ENCODE results near the gene RNU6-9.

RNU6-9 gene

DNA sequence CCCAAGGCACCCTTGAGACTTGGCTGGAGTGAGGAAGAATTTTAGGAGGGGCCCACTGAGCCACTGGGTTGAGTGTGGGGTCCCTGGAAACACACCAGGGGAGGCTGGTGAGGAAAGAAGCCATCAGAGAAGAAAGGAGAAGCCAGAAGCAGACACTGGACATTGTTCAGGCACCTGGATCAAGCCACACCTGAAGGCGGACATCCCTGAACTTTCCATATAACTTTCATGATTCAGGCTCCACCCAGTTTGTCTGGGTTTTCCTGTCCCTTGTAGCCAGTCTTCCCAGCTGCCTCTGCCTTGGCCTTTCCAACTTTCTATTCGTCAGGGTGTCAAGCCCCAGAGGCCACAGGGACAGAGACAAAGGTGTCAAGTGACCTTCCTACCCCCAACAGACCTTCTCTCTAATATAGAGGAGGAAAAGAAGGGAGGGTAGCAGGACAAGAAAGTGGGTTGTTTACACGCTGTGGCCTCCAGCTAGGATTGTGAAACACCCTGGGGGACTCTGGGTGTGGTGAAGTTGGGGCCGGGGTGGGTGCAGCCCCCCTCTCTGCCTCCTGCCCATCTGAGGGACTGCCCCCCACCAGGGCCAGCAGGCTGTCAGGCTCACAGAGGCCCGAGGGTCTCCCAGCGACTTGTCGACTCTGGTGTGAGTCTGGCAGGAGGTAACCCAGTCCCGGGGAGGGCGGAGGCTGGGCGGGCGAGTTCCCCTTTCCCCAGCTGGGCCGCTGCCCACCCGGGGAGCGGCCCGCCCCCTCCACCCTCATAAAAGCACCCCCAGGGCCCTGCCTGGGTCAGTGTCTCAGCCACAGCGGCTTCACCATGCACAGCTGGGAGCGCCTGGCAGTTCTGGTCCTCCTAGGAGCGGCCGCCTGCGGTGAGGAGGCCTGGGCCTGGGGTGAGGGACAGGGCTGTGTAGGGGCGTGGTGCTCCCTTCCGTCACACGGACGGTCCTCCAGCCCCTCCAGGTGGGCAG, 34.1 kb upstream of the RNU6-9 start, which contains the start of gene CFD:
TSS of gene CFD (plus strand) at position 797 of the 976 bp plus-strand sequence. CDS start at position 823, 26 bp downstream.
- peak in 3 of 11 experiments; percentile 13 to 30 (median 29); a peak in 2 of 22 replicates for TF ChIP-seq Cebpa-rat (IDR thresholded peaks at IDR 0.05)
- Histone ChIP-seq H3K4me2 (peak within 1 kb of the TSS; percentile 44 to 86 (median 77)), H4K20me1 (peaks cover 0 to 21% (median 0%) of the 10 kb centered on the region in 11 experiments; a peak in 7 of 22 replicates), H3K9ac (peak within 1 kb of the TSS in 8 of 11 experiments; percentile 23 to 72 (median 50); a peak in 12 of 22 replicates), H3K27ac (peak within 1 kb of the TSS in 5 of 11 experiments; percentile 36 to 69 (median 60); a peak in 10 of 22 replicates), H3K4me1 (peaks cover 24 to 57% (median 36%) of the 10 kb centered on the region in 10 experiments), H3K9me3 (replicated peaks in 1 of 11) (peaks cover 0 to 5% (median 0%) of the 10 kb centered on the region in 11 experiments; a peak in 1 of 22 replicates), H3K27me3 (peaks cover 30 to 61% (median 57%) of the 10 kb centered on the region in 11 experiments), H3K36me3 (no peaks in the 10 kb centered on the region), H3K4me3 (peak within 1 kb of the TSS in 8 of 10 experiments; percentile 26 to 65 (median 44); a peak in 13 of 20 replicates)

GRCh38 chr19:861141-861755, 32.0 kb upstream of the RNU6-9 start:
- Histone ChIP-seq H3K4me2 (peak overlapping the region in 8 of 11 experiments; percentile 11 to 73 (median 32); a peak in 10 of 22 replicates), H3K4me3 (no peak overlapping the region; a peak in 1 of 20 replicates)

DNA sequence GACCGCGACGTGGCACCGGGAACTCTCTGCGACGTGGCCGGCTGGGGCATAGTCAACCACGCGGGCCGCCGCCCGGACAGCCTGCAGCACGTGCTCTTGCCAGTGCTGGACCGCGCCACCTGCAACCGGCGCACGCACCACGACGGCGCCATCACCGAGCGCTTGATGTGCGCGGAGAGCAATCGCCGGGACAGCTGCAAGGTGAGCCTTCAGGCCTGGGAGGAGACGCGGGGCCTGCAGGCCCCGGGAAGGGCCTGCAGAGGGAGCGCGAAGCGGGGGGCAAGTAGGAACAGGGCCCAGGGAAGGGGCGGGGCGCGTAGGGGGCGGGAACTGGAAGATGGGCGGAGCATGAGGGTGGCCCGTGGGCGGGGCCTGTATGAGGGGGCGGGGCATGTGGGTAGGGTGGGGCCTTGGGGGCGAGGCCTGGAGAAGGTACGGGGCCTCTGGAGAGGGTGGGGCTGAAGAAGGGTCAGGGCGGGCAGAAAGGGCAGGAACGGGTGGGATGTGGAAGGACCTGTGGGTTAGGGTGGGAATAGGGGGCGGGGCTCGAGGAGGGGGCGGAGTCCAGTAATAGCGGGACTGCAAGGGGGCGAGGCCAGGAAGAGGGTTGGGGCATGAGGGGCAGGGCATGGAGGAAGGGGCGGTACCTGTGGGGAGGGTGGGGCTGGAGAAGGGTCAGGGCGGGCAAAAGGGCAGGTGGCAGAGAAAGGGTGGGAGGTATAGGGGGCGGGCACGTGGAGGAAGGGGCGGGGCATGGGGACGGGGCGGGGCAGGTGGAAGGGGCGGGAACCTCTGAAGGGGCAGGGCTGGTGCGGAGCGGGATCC, 31.3 kb upstream of the RNU6-9 start:
- peaks cover 31 to 61% (median 45%) of the 10 kb centered on the region in 10 experiments for H3K4me1 ChIP-seq
- peak overlapping the region in 10 of 11 experiments; percentile 11 to 89 (median 82); a peak in 12 of 22 replicates for H3K4me2 ChIP-seq
- peaks cover 0 to 5% (median 0%) of the 10 kb centered on the region in 11 experiments; a peak in 1 of 22 replicates for H3K9me3 ChIP-seq (replicated peaks in 1 of 11)
- H3K36me3 ChIP-seq, result peaks cover 0 to 6% (median 0%) of the 10 kb centered on the region in 11 experiments; a peak in 2 of 22 replicates
- peaks cover 0 to 22% (median 0%) of the 10 kb centered on the region in 11 experiments; a peak in 10 of 22 replicates for H4K20me1 ChIP-seq
- peaks cover 30 to 61% (median 57%) of the 10 kb centered on the region in 11 experiments for H3K27me3 ChIP-seq
- no peak overlapping the region for H3K27ac ChIP-seq
- no peak overlapping the region for H3K9ac ChIP-seq
- no peak overlapping the region for H3K4me3 ChIP-seq
- TF ChIP-seq Cebpa-rat (IDR thresholded peaks at IDR 0.05), result no peak

More at GRCh38 chr19:861141-861755, 32.0 kb upstream of the RNU6-9 start:
- Histone ChIP-seq H3K4me1 (peaks cover 31 to 60% (median 42%) of the 10 kb centered on the region in 10 experiments), H4K20me1 (peaks cover 0 to 21% (median 0%) of the 10 kb centered on the region in 11 experiments; a peak in 9 of 22 replicates), H3K9ac (no peak overlapping the region), H3K27me3 (peaks cover 30 to 61% (median 57%) of the 10 kb centered on the region in 11 experiments), H3K36me3 (peaks cover 0 to 6% (median 0%) of the 10 kb centered on the region in 11 experiments; a peak in 1 of 22 replicates), H3K27ac (no peak overlapping the region), H3K9me3 (replicated peaks in 1 of 11) (peaks cover 0 to 5% (median 0%) of the 10 kb centered on the region in 11 experiments; a peak in 1 of 22 replicates)
- TF ChIP-seq Cebpa-rat (IDR thresholded peaks at IDR 0.05), result no peak

GRCh38 chr19:862581-863314, 30.5 kb upstream of the RNU6-9 start:
- TF ChIP-seq Cebpa-rat (IDR thresholded peaks at IDR 0.05), result no peak
- peaks cover 0 to 29% (median 5%) of the 10 kb centered on the region in 11 experiments; a peak in 11 of 22 replicates for H4K20me1 ChIP-seq
- peaks cover 0 to 14% (median 4%) of the 10 kb centered on the region in 11 experiments; a peak in 18 of 22 replicates for H3K36me3 ChIP-seq
- H3K4me3 ChIP-seq, result peak overlapping the region; percentile 18 to 59 (median 46); a peak in 16 of 20 replicates
- peak overlapping the region in 3 of 11 experiments; percentile 46 to 58 (median 48); a peak in 1 of 22 replicates for H3K9ac ChIP-seq
- peaks cover 31 to 63% (median 51%) of the 10 kb centered on the region in 10 experiments for H3K4me1 ChIP-seq
- H3K27ac ChIP-seq, result peak overlapping the region in 2 of 11 experiments; percentile 62 to 63; a peak in 4 of 22 replicates
- H3K27me3 ChIP-seq, result peaks cover 30 to 57% (median 51%) of the 10 kb centered on the region in 11 experiments
- H3K9me3 ChIP-seq (replicated peaks in 1 of 11), result peaks cover 0 to 5% (median 0%) of the 10 kb centered on the region in 11 experiments; a peak in 1 of 22 replicates
- H3K4me2 ChIP-seq, result peak overlapping the region; percentile 67 to 89 (median 83)

- Histone ChIP-seq H3K4me3 (peak overlapping the region; percentile 18 to 59 (median 47); a peak in 17 of 20 replicates), H3K27me3 (peaks cover 30 to 51% (median 46%) of the 10 kb centered on the region in 11 experiments), H3K4me2 (peak overlapping the region; percentile 67 to 89 (median 83)), H4K20me1 (peaks cover 0 to 34% (median 9%) of the 10 kb centered on the region in 11 experiments; a peak in 11 of 22 replicates), H3K36me3 (peaks cover 4 to 19% (median 9%) of the 10 kb centered on the region in 11 experiments; a peak in 21 of 22 replicates), H3K9ac (peak overlapping the region in 10 of 11 experiments; percentile 32 to 65 (median 50); a peak in 12 of 22 replicates), H3K4me1 (peaks cover 32 to 65% (median 56%) of the 10 kb centered on the region in 10 experiments), H3K9me3 (replicated peaks in 1 of 11) (peaks cover 0 to 5% (median 0%) of the 10 kb centered on the region in 11 experiments; a peak in 1 of 22 replicates), H3K27ac (peak overlapping the region in 7 of 11 experiments; percentile 29 to 76 (median 58); a peak in 11 of 22 replicates)
- TF ChIP-seq Cebpa-rat (IDR thresholded peaks at IDR 0.05), result no peak
These were observed 30.0 kb upstream of the RNU6-9 start for GRCh38 chr19:863315-863620.

- Histone ChIP-seq H4K20me1 (peaks cover 0 to 51% (median 13%) of the 10 kb centered on the region in 11 experiments; a peak in 9 of 22 replicates), H3K27ac (peak overlapping the region in 2 of 11 experiments; percentile 13 to 36; a peak in 4 of 22 replicates), H3K36me3 (peaks cover 31 to 49% (median 37%) of the 10 kb centered on the region in 11 experiments), H3K9me3 (replicated peaks in 1 of 11) (no peaks in the 10 kb centered on the region), H3K4me3 (no peak overlapping the region), H3K9ac (peak overlapping the region in 9 of 11 experiments; percentile 31 to 71 (median 53); a peak in 12 of 22 replicates), H3K4me2 (peak overlapping the region in 8 of 11 experiments; percentile 60 to 81 (median 74); a peak in 16 of 22 replicates), H3K27me3 (peaks cover 3 to 16% (median 12%) of the 10 kb centered on the region in 11 experiments), H3K4me1 (peaks cover 28 to 54% (median 49%) of the 10 kb centered on the region in 10 experiments)
- no peak for TF ChIP-seq Cebpa-rat (IDR thresholded peaks at IDR 0.05)
These were observed 26.4 kb upstream of the RNU6-9 start for GRCh38 chr19:866769-867300.
